Thoracic aorta (tissue), 2 donors: Measurements from ENCODE around the gene ABCG1. TPM values are rescaled to one million over a fixed set of nuclear protein-coding genes. Genes with fewer than 3 reads are reported as not detected.

Experiments
- ATAC-seq: fragments of 150-250 bp; one replicate; pipeline ENCODE4 v1.8.0; 2017; ENCODE audit warnings: low read depth; ENCODE audit not compliant: insufficient number of reproducible peaks, low FRiP score
- DNase-seq: peaks from one replicate; pipeline ENCODE4 v3.0.0-alpha.2; 2020; ENCODE audit warnings: low spot score
- H3K27ac ChIP-seq, 2 donors: fragments of 200-600 bp; sonication (generic); 1 replicate in 1 of 2; 2 replicates in 1 of 2; pipeline ENCODE4 v1.5.1; 2016; ENCODE audit warnings: mild to moderate bottlenecking in 2 of 2, moderate library complexity in 2 of 2
- H3K27me3 ChIP-seq: fragments of 200-600 bp; sonication (generic); replicated peaks from 2 replicates; pipeline ENCODE4 v1.6.0; 2016; ENCODE audit warnings: mild to moderate bottlenecking; ENCODE audit not compliant: insufficient read depth
- H3K36me3 ChIP-seq: fragments of 200-600 bp; sonication (generic); one replicate; pipeline ENCODE4 v1.5.1; 2016
- H3K4me1 ChIP-seq, 2 donors: fragments of 200-600 bp; sonication (generic); 1 replicate in 1 of 2; 2 replicates in 1 of 2; pipeline versions ENCODE4 v1.5.1 to v1.6.0; 2016; ENCODE audit warnings: low read depth in 2 of 2, mild to moderate bottlenecking in 1 of 2; ENCODE audit not compliant: control insufficient read depth in 1 of 2
- H3K4me3 ChIP-seq: fragments of 200-600 bp; sonication (generic); 2 replicates; pipeline ENCODE4 v1.5.1; 2016; ENCODE audit warnings: mild to moderate bottlenecking
- H3K9me3 ChIP-seq: fragments of 200-600 bp; sonication (generic); 2 replicates; pipeline ENCODE4 v1.5.1; 2016
- total RNA-seq, 2 donors: library from RNA; depleted of rRNA; stranded (reverse); fragments of >200 nt; gene quantifications; one replicate each; pipeline versions ENCODE4 v1.1.0 to v1.2.3, GENCODE V29; 2016
- TF ChIP-seq, protein P1 (sequence below): fragments of 200-600 bp; sonication (generic); IDR thresholded peaks from one replicate; pipeline ENCODE4 v1.5.1; 2019; ENCODE audit warnings: antibody characterized with exemption

ABCG1 gene
- total RNA-seq, 2 donors from 2014 or later: 15.6 to 20.6 TPM

DNA sequence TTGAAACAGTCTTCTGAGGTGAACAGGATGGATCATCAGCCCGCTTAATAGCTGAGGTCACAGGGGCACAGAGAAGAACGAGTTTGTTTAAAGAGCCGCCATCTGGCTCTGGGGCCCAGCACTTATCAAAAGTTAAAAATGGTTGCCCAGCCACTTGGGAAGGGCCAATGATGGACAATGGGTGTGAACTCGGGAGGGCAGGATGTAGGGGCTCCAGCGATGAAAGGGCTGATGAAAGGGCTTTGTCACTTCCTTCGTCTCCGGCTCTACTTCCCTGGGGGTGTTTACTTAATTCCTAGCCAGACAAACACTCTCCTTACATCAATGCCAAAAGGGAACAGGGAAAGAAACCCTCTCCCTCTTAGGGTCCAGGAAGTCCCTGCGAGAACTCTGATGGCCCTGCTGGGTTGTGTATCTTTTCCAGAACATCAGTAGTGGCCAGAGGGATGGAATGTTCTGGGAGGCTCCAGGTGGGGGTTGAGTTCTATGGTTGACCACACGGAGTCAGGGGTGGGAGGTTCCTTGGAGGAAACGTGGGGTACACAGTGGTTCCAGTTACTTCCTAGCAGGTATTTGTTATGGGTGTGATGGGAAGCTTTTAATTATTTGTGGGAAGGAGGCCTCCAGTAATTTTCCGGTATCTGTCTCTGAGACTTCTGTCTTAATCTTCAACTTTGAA, 9.0 kb upstream of the ABCG1 start:
- no peaks in the 10 kb centered on the region for H3K27me3 ChIP-seq
- H3K27ac ChIP-seq: no peak overlapping the region
- TF ChIP-seq, protein P1, sequence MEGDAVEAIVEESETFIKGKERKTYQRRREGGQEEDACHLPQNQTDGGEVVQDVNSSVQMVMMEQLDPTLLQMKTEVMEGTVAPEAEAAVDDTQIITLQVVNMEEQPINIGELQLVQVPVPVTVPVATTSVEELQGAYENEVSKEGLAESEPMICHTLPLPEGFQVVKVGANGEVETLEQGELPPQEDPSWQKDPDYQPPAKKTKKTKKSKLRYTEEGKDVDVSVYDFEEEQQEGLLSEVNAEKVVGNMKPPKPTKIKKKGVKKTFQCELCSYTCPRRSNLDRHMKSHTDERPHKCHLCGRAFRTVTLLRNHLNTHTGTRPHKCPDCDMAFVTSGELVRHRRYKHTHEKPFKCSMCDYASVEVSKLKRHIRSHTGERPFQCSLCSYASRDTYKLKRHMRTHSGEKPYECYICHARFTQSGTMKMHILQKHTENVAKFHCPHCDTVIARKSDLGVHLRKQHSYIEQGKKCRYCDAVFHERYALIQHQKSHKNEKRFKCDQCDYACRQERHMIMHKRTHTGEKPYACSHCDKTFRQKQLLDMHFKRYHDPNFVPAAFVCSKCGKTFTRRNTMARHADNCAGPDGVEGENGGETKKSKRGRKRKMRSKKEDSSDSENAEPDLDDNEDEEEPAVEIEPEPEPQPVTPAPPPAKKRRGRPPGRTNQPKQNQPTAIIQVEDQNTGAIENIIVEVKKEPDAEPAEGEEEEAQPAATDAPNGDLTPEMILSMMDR: no peak
- ATAC-seq: no peak
- H3K36me3 ChIP-seq: no peaks in the 10 kb centered on the region
- no peaks in the 10 kb centered on the region for H3K4me1 ChIP-seq
- no peak overlapping the region for H3K4me3 ChIP-seq
- no peaks in the 10 kb centered on the region for H3K9me3 ChIP-seq
- no peak for DNase-seq

DNA sequence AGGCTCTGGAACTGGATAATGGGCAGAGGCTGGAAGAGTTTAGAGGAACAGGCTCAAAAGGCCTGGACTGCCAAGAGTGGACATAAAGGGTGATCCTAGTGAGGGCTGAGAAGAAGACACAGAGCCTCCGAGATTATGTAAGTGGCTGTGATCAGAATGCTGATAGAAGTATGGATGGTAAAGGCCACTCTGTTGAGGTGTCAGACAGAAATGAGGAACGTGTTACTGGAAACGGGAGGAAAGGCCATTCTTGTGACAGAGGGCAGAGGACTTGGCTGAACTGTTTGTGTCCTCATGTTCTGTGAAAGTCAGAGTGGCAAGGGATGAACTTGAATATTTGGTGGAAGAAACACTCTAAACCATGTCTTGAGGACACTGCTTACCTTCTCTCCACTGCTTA, 6.7 kb upstream of the ABCG1 start:
- Histone ChIP-seq H3K27ac (no peak overlapping the region), H3K4me3 (no peak overlapping the region), H3K27me3 (no peaks in the 10 kb centered on the region), H3K36me3 (no peaks in the 10 kb centered on the region), H3K9me3 (no peaks in the 10 kb centered on the region), H3K4me1 (no peaks in the 10 kb centered on the region)
- DNase-seq: no peak
- TF ChIP-seq, protein P1: no peak
- ATAC-seq: no peak

DNA sequence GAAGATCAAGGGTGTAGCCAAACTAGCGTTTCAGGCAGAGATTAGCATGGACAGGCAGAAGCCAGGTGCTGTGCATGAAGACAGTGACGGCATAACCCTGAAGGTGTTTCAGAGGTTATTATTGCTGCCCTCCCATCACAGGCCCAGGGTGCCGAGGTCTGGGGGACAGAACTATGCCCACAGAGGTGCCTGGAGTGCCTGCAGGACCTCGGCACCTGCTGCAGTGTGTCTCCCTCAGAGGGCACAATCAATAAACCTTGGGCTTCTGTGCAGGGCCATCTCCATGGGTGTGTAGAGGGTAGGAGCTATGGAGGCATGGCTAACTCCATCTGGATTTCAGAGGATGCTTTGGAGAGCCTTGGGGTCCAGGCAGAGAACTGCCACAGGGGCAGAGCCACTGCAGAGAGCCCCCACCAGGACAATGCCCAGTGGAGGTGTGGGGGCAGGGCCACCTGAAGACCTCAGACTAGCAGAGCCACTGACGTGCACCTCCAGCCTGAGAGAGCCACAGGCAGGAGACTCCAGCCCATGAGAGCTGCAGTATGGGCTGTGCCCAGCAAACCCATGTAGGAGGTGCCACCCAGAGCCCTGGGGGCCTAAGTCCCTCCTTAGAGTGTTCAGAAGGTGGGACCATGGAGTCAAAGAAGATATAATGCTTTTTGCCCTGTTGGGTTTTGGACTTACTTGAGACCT, 5.7 kb upstream of the ABCG1 start:
- H3K27me3 ChIP-seq: no peaks in the 10 kb centered on the region
- no peak for ATAC-seq
- TF ChIP-seq, protein P1: no peak
- H3K27ac ChIP-seq: no peak overlapping the region
- no peak for DNase-seq
- H3K36me3 ChIP-seq: no peaks in the 10 kb centered on the region
- H3K9me3 ChIP-seq: no peaks in the 10 kb centered on the region
- H3K4me1 ChIP-seq: no peaks in the 10 kb centered on the region
- no peak overlapping the region for H3K4me3 ChIP-seq

DNA sequence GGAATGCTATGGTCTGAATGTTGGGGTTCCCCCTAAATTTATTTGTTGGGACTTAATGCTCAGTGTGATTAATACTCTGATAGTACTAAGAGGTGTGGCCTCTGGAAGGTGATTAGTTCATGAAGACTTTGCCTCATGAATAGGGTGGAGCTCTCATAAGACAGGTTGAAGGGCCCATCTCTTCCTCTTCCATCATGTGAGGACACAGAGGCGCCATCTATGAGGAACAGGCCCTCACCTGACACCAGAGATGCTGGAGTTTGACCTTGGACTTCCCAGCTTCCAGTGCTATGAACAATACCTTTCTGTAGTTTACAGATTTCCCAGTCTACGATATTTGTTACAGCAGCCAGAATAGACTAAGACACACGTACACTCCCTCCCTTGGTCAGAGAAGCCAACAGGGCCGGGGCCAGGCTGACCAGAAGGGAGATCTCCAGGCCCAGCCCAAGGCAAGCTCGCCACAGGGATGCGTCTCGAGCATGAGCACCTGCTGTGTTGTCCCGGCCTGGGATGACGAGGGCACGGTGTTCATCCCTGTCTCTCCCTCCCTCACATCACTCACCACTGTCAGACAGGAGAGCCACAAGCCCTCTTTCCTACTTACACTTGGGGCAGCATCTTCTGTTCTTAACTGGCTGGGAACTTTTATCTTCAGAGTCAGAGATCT, 4.7 kb upstream of the ABCG1 start:
- Histone ChIP-seq H3K4me1 (peaks cover 0 to 5% of the 10 kb centered on the region in 2 donors), H3K9me3 (no peaks in the 10 kb centered on the region), H3K27ac (no peak overlapping the region), H3K27me3 (no peaks in the 10 kb centered on the region), H3K36me3 (no peaks in the 10 kb centered on the region), H3K4me3 (no peak overlapping the region)
- ATAC-seq (no peak), DNase-seq (no peak)
- TF ChIP-seq, protein P1: no peak

DNA sequence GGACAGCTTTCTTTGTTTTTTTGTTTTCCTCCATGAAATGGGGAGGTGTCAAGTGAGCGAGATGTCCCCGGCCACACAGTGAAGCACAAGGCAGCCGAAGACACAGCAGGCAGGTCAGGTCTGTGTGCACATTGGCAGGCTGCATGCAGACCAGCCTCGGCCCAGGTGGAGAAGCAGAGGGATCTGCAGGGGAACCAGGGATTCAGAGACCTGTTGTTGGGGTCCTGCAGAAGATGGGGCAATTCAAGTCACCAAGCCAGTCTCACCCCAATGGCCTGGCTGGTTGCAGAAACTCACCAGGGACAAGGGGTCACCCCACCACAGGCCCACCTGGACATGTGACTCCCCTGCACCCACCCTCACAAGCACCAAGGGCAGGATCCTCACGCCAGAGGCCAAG, 4.0 kb upstream of the ABCG1 start:
- ATAC-seq (no peak), DNase-seq (no peak)
- H3K27ac ChIP-seq: no peak overlapping the region
- no peak overlapping the region for H3K4me3 ChIP-seq
- no peaks in the 10 kb centered on the region for H3K9me3 ChIP-seq
- no peaks in the 10 kb centered on the region for H3K36me3 ChIP-seq
- H3K27me3 ChIP-seq: no peaks in the 10 kb centered on the region
- TF ChIP-seq, protein P1: no peak
- peaks cover 4 to 13% of the 10 kb centered on the region in 2 donors for H3K4me1 ChIP-seq
